Hepatocyte (in vitro differentiated cells): ENCODE data around the gene SLAMF9.

Source experiments
- EZH2phosphoT487 ChIP-seq: fragments of 200-600 bp; sonication (generic); IDR thresholded peaks from one replicate; pipeline ENCODE4 v1.6.1; 2018; ENCODE audit warnings: antibody characterized with exemption, mild to moderate bottlenecking, low read depth, moderate library complexity; ENCODE audit not compliant: unreplicated experiment, severe bottlenecking
- TF ChIP-seq, protein P1 (sequence below): fragments of 200-600 bp; sonication (generic); IDR thresholded peaks from 2 replicates; pipeline ENCODE4 v1.5.1; 2016; ENCODE audit warnings: antibody characterized with exemption, mild to moderate bottlenecking; ENCODE audit not compliant: poor library complexity

- TF ChIP-seq, protein P1, sequence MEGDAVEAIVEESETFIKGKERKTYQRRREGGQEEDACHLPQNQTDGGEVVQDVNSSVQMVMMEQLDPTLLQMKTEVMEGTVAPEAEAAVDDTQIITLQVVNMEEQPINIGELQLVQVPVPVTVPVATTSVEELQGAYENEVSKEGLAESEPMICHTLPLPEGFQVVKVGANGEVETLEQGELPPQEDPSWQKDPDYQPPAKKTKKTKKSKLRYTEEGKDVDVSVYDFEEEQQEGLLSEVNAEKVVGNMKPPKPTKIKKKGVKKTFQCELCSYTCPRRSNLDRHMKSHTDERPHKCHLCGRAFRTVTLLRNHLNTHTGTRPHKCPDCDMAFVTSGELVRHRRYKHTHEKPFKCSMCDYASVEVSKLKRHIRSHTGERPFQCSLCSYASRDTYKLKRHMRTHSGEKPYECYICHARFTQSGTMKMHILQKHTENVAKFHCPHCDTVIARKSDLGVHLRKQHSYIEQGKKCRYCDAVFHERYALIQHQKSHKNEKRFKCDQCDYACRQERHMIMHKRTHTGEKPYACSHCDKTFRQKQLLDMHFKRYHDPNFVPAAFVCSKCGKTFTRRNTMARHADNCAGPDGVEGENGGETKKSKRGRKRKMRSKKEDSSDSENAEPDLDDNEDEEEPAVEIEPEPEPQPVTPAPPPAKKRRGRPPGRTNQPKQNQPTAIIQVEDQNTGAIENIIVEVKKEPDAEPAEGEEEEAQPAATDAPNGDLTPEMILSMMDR: no peak
- no peak for TF ChIP-seq EZH2phosphoT487
Observed at GRCh38 chr1:159982280-159982679, 28.2 kb upstream of the SLAMF9 start.
